ENCODE data around the gene MAP2K3. TPM values are rescaled to one million over a fixed set of nuclear protein-coding genes. Genes with fewer than 3 reads are reported as not detected.
"Not testable (repeated sequence)": the region's sequence is repeated elsewhere in the genome, so short reads cannot be mapped to it uniquely, and the experiment has no call there.

The MAP2K3 gene
- total RNA-seq, 4 donors from 2014 or later: 54.1 to 64.1 (median 55.2) TPM

DNA sequence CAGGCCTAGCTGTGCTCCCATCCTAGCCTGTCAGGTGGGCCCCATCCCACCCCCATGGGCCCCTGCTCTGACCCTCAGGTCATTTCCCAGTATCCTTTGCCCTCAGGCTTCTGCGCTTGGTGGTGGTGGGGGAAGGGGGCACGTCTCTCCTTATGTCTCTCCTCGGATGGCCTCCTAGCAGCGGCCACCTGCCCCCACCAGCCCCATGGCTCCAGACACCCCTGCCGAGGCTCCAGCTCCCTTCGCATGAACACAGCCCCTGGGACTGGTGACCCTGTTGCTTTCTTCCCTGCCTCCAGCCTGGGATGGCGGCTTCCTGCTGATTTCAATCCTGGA, 64.4 kb downstream of the MAP2K3 start:
- peak in 1 of 2 donors; percentile 43 for DNase-seq (ENCODE audit: low spot score in 2 of 2)
- H3K4me3 ChIP-seq (ENCODE audit: low read depth, poor library complexity, severe bottlenecking); intact Hi-C loops (cut with DNase I; ENCODE audit: low total_unique reads): not testable (repeated sequence)
- WGBS, 2 donors: 76 to 79% methylated on average over 5 to 6 of the region's 7 CpGs

DNA sequence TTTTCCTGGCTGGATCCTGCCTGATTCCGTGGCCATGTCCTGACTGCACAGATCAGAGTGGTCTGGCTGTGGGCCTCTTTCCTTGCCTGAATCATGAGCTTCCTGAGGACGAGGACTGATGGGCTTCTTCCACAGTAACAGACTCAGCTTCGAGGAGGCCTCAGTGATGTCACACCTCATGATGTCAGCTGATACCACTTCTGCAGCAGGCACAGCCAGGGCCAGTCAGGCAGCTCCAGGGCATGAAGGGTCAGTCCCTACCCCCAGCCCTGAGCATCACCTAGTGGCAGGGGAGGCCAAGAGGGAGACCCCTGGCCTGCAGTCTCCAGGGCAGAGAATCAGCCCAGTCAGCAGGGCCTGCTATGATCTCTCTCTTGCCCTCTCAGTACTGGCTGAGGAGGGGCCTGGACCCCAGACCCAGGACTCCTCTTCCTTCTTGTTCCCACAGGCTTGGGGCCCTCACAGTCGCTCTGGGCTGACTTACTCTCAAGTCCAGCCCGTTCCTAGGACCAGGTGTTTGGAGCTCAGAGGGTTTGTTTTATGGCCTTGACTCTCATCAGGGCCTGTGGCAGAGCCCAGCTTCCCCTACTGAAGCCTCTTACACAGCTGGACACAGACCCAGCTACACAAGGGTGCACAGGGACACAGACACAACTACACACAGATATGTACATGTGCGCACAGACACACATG, 65.0 kb downstream of the MAP2K3 start:
- DNase-seq (ENCODE audit: low spot score in 2 of 2): peak in 1 of 2 donors; percentile 52
- WGBS, 2 donors: 74 to 95% methylated on average over 3 of the region's 6 CpGs
- intact Hi-C loops (cut with DNase I; ENCODE audit: low total_unique reads); H3K4me3 ChIP-seq (ENCODE audit: low read depth, poor library complexity, severe bottlenecking): not testable (repeated sequence)

DNA sequence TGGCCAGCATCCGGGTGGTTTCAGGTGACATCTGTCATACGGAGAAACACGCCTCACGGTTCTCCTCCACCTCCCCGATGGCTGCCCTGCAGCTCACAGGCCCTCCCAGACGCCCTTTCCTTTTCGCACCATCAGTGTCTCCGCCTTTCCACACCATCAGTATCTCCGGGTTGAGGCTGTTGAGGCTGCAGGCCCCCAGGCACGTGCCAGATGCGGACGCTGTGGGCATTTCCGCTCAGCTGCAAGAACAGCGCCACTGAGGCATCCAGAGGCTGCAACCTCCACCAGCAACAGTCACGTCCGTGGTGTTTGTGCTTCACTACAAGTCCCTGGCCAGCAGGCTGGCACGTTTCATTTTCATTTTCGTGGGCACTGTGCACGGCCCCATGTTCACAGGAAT, 66.0 kb downstream of the MAP2K3 start:
- intact Hi-C loops (cut with DNase I; ENCODE audit: low total_unique reads); DNase-seq (ENCODE audit: low spot score in 2 of 2); H3K4me3 ChIP-seq (ENCODE audit: low read depth, poor library complexity, severe bottlenecking): not testable (repeated sequence)
- WGBS, 2 donors: 71 to 84% methylated on average over 4 to 19 of the region's 19 CpGs

DNA sequence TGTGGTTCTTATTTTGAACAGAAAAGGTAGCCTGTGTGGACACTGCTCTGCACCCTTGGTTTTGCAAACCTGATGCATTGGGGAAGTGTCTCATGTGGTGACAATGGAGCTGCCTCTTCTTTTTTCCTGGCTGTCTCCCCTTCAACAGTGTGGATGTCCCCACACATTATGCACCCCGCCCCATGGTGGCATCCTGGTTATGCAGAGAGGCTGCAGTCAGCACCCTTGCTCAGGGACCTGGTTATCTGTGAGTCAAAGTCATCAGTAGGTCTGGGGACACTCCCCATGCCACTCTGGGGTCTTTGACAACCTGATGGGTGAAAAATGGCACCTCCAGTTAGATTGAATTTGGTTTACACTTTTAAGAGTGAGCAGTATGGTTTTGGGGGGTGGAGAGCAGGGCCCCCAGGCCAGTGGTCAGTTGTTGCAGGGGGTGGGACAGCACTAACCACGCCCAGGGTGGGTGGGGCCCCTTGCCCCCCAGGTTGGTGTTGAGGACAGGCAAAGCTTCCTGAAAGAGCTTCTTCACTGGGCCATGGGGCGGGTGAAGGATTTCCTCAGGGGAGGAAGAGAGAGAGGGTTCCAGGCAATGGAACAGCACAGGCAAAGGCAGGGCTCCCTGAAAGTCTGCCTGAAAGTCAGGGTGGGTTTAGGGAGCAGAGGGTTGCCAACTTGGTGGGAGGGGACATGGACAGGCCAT, 67.0 kb downstream of the MAP2K3 start:
- TF ChIP-seq, protein P1, sequence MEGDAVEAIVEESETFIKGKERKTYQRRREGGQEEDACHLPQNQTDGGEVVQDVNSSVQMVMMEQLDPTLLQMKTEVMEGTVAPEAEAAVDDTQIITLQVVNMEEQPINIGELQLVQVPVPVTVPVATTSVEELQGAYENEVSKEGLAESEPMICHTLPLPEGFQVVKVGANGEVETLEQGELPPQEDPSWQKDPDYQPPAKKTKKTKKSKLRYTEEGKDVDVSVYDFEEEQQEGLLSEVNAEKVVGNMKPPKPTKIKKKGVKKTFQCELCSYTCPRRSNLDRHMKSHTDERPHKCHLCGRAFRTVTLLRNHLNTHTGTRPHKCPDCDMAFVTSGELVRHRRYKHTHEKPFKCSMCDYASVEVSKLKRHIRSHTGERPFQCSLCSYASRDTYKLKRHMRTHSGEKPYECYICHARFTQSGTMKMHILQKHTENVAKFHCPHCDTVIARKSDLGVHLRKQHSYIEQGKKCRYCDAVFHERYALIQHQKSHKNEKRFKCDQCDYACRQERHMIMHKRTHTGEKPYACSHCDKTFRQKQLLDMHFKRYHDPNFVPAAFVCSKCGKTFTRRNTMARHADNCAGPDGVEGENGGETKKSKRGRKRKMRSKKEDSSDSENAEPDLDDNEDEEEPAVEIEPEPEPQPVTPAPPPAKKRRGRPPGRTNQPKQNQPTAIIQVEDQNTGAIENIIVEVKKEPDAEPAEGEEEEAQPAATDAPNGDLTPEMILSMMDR (IDR thresholded peaks at IDR 0.05): no peak
- TF ChIP-seq POLR2A (IDR thresholded peaks at IDR 0.05): no peak
- 64 to 66% methylated on average over 3 of the region's 3 CpGs for WGBS, 2 donors
- no peak overlapping the region for H3K4me3 ChIP-seq (ENCODE audit: low read depth, poor library complexity, severe bottlenecking)
- intact Hi-C loops (cut with DNase I; ENCODE audit: low total_unique reads): no loop called here
- DNase-seq (ENCODE audit: low spot score in 2 of 2): no peak

DNA sequence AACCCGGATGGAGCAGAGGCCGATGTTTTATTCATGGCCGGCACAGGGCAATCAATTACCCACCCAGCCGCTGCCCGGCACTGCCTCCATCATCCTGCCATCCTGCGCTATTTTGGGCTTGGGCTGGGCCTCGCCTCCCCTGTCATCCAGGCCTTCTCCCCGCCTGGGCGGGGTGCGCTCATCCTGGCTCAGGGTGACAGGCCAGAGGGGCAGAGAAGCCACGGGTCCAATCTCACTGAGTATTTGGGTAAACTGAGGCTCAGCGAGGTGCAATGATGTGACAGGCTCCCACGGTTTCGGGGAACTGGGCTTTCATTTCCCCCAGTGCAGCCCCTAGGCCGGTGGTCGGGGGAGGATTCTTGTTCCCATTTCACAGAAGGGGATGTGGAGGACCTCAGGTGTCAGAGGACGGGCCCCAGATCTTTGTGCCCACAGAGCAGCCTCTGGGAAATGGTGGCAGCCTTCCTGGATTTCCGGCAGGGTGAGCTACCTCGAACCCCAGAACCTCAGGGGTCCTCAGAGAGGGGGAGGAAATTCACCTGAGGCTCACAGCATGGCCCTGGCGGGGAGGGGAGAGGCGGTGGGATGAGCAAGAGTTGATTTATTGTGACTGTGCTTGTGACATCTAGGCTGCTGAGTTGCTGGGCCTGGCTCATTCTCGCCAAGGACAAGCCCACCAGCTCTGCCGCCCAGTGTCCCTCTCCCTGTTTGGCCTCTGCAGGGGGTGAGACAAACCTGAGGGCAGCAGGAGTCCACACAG, 67.9 kb downstream of the MAP2K3 start:
- no peak for DNase-seq (ENCODE audit: low spot score in 2 of 2)
- TF ChIP-seq, protein P1 (IDR thresholded peaks at IDR 0.05): no peak
- TF ChIP-seq POLR2A (IDR thresholded peaks at IDR 0.05): no peak
- no peak overlapping the region for H3K4me3 ChIP-seq (ENCODE audit: low read depth, poor library complexity, severe bottlenecking)
- intact Hi-C loops (cut with DNase I; ENCODE audit: low total_unique reads): no loop called here
- 90 to 91% methylated on average over 23 of the region's 23 CpGs for WGBS, 2 donors

DNA sequence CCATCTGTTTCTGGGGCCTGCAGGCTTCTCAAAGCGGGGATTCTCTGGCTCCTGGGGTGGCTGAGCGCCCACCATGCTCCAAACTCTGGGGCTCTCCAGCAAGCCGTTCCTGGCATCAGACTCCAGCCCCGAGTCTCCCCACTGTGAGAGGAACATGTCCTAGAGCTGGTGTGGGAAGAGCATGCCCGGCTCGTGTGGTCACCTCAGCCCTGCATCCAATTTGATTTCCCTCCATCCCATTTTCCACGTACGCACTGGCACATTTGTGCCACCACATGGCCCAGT, 68.4 kb downstream of the MAP2K3 start:
- intact Hi-C loops (cut with DNase I; ENCODE audit: low total_unique reads): no loop called here
- TF ChIP-seq, protein P1 (IDR thresholded peaks at IDR 0.05): no peak
- no peak for TF ChIP-seq POLR2A (IDR thresholded peaks at IDR 0.05)
- DNase-seq (ENCODE audit: low spot score in 2 of 2): no peak
- 86 to 88% methylated on average over 8 of the region's 8 CpGs for WGBS, 2 donors
- H3K4me3 ChIP-seq (ENCODE audit: low read depth, poor library complexity, severe bottlenecking): no peak overlapping the region

DNA sequence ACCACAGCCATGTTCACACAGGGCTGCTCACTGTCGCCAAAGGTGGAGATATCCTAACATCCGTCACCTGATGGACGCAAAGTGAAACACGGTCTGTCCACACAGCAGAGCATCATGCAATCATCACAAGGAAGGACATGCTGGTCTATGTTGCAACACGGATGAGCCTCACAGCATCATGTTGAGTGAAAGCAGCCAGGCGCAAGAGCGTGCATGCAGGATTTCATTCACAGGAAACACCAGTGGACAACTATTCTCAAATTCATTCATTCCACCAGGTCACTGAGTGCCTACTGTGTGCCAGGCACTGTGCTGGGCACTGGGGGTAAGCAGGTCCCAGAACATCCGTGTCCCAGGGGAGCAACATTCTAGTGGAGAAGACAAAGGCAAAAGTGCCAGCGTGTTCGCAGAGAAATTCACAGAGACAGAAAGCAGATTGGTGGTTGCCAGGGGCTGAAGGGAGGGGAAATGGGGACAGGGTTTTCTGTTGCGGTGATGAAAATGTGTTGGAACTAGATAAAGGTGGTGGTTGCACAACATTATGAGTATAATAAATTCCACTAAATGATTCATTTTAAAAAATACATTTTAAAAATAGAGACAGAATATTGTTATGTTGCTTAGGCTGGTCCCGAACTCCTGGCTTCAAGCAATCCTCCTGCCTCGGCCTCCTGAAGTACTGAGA, 69.0 kb downstream of the MAP2K3 start:
- no peak overlapping the region for H3K4me3 ChIP-seq (ENCODE audit: low read depth, poor library complexity, severe bottlenecking)
- no peak for TF ChIP-seq POLR2A (IDR thresholded peaks at IDR 0.05)
- TF ChIP-seq, protein P1 (IDR thresholded peaks at IDR 0.05): no peak
- intact Hi-C loops (cut with DNase I; ENCODE audit: low total_unique reads): no loop called here
- 44 to 54% methylated on average over 13 of the region's 13 CpGs for WGBS, 2 donors
- peak in 1 of 2 donors; percentile 48 for DNase-seq (ENCODE audit: low spot score in 2 of 2)

Measured in lower leg skin (tissue), 4 donors.